ENCODE data around the gene SKAP1.
A peak's percentile ranks its signal among the peaks of the same experiment; 100 is the strongest.

Gene SKAP1

DNA sequence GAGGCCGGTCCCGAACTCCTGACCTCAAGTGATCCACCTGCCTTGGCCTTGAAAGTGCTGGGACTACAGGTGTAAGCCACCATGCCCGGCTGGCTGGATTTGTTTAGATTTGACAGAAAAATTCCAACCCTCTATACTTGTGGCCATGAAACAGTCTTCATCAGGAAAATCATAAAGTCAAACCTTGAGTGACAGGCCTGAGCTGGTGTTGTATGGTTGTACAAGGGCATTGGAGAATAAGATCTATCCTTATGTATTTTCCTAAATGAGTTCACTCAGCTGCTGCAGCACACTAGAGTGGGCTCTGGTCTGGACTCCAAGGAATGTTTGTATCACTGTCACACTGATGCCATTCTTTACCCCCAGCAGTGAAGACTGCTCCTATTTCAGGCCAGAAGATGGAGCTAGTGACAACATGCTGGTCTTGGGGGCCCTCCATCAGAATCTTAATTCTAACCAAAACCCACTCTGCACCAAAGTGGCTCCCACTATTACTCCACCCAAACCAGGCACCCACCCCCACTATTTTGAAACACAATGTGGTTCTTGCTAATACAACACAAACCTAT, 295.0 kb downstream of the SKAP1 start:
- no peak for DNase-seq

DNA sequence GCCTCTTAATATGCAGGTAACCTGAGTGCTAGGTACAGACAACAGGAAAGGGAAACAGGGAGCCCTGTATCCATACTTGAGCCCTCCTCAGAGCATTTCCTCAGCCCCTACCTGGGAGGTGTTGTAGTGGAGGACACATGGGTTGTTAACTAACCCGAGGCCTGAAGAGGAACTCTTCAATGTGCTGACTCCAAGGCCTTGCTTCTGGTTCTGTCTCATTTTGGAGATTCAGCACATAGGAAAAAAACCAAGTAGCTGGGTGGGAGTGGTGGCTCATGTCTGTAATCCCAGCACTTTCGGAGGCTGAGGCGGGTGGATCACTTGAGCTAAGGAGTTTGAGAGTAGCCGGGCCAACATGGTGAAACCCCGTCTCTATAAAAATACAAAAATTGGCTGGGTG, 297.6 kb downstream of the SKAP1 start:
- no peak for DNase-seq

DNA sequence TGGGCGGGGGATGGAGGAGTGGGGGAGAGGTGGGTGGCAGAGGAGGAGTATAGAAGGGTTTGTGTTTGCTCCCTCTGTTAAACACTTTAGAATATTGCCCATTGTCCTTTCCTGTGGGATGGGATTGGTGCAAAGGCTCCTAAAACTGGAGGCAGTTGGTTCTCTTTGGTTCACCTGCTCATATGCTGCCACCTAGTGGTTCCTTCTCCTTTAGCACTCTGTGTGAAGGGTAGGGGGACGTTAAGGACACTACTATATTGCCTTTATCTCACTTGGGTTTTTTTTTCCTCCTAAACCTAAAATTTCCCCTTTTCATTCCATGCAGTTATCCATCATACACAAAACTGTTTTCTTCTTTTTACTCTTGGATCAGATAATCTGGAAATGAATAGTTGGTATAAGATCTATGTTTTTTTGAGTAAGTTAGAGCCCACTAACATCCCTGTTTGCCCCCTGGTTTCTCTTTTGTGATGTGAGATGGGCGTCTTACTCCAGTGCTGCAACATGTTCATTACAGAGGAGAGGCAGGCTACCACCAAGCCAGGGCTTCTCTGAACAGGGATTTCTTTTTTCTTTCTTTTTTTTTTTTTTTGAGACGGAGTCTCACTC, 298.7 kb downstream of the SKAP1 start:
- peak; percentile 59 for DNase-seq

DNA sequence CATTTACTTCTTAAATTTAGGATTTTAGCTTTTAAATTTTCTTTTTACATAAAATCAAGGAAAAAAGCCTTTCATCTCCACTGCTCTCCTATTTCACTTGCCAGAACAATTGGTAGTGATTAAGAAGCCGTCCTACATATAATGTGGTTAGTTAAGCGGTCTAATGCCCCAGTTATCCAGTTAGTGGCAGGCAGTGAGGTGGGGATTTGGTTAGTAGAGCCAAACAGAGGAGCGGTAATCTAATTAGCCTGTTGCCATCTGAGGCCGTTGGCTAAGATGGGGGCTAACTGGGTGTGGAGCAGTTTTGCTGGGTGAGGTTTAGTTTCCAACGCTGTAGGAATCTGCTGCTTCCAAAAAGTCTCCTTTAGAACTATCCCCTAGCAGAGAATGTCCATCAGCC, 300.0 kb downstream of the SKAP1 start:
- no peak for DNase-seq

DNA sequence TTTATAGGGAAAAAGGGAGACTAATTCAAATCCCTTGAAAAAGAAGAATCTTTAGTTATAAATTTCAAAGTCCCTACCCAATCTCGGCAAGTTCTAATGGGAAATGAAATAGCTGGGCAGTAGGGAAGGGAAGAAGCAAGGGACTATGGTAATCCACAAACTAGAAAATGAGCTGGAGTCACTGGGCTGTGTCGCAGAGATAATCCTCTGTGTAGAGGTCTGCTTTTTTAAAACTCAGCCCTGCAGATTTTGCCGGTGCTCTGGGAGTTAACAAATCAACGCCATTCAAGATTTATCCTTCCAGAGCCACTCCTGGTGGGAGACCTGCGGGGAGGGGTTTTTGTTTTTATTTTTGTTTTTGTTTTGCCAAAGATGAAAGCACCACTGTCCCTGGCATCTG, 301.6 kb downstream of the SKAP1 start:
- DNase-seq = no peak

DNA sequence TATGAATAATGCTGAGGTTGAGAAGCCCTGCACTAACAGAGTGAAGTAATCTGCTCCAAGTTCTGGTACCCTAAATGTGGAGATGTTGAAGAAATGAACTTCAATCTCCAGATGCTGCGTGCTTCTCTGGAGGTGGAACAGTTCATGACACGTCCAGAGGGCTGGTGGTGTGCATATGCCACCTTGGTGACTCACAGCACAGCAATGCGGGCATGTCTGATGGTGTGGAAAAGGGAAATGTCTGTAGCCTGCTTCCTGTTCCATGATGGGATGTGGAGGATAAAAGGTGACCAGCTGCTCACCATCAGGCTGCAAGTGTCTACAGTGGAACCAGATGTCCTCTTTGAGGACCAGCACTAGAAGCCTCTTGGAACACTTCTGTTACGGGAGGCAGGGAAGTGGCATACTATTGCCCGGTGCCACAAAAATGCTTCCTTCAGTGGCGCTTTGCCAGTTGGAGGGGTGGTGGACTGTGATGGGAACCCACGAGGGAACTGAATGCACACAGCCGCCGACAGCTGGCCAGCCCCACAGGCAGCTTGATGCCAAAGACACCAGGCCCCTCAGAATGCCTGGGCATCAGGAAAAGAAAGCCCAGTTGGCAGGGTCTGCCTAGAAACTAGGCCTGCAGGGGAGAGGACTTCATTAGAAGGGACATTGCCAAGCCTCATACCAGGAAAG, 302.5 kb downstream of the SKAP1 start:
- no peak for DNase-seq

DNA sequence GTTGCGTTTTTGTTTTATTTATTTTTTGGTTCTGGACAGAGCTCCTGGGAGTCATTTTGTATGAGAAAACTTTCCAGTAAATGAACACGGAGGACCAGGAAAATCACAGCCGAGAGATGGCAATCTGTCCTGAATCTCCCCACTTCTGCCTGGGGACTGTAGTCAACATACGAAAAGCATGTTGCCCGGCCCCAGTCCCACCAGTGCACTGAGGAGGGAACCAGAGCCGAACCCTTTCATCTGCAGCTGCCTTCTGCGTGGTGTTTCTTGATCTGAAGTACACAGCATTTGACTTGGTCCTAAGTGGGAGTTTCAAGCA, 303.5 kb downstream of the SKAP1 start:
- no peak for DNase-seq

DNA sequence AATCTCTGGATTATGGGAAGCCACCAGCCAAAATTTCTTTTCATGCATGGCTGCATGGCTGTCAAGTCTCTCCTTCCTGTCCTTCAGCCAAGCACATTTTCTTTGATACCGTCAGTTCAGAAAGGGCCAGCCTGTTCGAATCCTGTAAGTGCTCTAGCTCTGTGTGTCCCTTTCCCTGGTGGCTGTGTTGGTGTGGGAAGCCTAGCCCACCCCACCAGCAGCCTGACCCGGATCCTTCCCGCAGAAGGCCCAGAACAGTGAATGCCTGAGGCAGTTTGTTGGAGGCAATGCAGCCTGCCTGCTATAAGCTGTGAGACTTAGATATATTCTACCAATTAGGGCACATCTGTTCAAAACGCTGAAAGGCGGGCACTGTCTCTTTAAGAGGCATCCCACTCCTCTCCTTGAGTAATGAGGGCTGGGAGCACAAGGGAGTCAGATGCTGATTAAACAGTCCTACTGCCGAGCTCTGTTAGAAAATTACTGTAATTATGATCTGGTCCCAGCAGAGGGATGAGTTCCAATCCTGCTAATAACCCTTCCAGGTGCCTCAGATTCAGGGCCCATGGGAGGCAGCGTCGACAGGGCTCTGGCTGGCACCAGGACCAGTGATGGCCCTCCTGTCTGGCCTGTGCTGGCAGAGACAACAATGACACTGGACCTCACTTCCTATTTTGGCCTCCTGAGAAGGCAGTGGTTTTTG, 304.0 kb downstream of the SKAP1 start:
- no peak for DNase-seq

DNA sequence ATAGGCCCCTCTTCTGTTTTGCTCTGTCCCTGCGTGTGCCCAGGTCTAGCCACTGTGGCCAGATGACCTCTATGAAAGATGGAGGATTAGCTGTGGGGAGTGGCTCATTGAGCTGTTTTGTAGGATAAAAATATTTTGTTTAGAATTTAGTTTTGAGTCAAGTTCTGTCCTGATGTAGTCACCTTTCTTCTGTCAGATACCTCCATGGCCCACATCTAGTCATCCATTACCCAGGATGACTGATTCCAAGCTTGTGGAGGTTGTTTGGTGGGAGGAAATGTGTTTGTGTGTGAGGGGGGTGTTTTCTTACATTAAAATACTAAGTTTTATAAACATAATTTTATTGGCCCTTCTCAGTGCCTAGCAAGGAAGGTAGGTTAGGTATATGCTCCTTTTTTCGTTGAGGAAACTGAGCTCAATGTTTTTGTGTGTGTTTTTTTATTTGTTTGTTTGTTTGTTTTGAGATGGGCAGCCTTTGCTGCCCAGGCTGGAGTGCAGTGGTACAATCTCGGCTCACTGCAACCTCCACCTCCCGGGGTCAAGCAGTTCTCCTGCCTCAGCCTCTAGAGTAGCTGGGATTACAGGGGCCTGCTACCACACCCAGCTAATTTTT, 306.1 kb downstream of the SKAP1 start:
- DNase-seq = no peak

DNA sequence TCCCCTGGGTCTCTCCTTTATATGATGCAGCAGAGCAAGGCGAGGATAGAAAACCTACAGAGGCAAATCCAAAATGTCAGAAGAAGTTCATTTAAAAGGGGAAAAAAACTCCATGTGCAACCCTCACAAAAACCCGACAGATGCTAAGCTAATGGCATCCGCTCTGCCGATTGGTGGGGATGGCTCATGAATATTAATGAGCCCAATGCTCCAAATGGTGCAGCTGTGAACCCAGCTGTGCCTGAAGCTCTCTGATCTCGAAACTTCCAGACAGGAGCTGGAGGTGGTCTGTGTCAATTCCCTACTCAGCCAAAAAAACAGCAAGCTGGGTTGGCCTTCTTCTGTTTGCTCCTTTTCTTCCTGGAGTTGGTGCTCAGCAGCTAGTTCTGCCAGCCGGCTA, 306.9 kb downstream of the SKAP1 start:
- DNase-seq = no peak

DNA sequence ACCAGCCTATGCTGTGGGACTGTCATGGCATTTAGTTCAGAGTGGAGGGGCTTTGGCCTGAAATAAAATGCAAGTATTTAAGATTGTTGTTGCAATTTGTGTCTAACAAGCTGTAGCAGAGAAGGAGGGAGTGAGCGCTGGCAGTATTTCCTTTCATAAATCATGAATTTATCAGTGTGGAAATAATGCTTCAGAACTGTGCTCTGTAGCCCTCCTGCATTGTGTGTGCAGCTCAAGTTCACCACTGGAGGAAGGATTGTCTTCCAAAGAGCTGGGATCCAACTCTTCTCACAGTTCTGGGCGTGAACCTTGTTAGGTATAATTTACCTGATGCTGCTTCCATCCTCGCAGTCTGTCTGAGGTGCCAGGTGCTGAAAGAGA, 307.4 kb downstream of the SKAP1 start:
- DNase-seq = no peak

DNA sequence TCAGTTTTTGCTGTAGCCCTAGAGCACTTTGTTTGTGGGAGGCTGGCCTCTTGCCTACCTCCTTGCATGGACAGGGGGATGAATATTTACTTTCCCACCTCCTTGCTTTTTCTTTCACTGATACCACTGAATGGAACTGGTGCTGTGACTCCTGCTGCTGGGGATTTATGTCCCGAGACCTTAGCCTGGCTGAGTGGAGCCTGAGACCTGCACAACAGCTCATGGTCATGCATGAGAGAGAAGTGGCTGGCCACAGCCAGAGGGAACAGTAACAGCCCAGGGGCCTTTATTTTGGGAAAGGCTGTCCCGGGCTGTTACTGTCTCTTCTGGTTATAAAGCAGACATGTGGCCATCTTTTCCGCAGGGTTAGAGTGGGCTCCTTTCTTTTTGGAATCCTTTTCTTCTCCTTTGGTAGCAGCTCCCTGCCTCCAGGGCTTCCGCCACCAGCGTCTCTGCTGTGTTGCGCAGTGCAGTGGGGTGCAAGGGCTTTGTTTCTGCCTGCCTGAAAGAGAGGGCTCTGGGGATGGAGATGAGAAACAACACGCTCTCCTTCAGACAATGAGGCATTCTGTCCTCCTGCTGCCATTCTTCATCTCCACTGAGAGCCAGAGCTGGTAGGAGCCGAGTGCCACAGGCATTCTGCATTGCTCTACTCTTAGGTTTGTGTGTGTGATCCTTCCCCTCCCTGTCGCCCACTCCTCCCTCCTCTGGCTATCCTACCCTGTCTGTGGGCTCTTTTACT, 307.9 kb downstream of the SKAP1 start:
- no peak for DNase-seq

DNA sequence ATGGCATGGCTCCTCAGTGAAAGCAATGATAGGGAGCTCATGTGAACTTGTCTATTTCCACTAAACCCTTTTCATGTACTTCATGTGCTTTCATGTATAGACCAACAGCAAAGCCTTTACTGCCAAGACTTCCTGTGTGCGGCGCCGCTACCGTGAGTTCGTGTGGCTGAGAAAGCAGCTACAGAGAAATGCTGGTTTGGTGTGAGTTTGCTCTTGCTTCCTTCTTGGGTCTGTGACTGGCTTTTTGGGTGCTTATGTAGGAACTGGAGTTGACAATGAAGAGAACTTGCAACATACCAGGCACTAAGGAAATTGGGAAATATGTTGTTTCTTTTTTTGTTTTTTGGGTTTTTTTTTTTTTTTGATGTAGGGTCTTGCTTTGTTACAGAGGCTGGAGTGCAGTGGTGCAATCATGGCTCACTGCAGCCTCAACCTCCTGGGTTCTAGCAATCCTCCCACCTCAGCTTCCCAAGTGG, 316.8 kb downstream of the SKAP1 start:
- DNase-seq = no peak

DNA sequence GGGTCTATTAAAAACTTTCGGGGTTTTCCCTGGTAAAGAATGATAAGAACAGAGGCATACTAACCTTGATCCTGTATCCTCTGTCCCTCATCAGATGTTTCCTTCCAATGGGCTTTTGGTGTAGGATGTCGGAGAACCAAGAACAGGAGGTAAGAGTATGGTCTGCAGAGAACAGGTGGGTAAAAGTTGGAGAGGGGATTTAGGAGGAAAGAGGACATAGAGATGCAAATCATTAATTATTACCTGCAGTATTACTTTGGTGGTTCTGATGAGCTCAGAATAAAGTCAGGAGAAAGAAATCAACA, 318.1 kb downstream of the SKAP1 start:
- no peak for DNase-seq

DNA sequence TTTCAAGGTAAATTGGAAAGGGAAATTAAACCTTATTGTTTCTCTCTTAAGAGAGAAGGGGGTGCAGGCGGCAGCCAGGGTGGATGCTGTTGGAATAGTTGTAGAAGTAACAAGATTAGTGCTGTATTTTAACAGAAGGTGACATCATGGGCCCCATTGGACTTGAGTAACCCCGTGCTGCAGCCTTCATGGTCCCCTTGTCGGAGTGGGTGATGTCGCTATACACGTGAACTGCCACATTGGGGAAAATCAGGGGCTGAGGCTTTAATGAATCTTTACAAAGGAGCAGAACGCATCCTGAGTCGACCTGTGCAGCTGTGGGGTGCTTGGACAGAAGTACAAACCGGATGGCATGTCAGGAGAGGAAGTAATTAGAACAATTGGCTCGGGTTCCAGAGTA, 319.3 kb downstream of the SKAP1 start:
- DNase-seq = no peak

DNA sequence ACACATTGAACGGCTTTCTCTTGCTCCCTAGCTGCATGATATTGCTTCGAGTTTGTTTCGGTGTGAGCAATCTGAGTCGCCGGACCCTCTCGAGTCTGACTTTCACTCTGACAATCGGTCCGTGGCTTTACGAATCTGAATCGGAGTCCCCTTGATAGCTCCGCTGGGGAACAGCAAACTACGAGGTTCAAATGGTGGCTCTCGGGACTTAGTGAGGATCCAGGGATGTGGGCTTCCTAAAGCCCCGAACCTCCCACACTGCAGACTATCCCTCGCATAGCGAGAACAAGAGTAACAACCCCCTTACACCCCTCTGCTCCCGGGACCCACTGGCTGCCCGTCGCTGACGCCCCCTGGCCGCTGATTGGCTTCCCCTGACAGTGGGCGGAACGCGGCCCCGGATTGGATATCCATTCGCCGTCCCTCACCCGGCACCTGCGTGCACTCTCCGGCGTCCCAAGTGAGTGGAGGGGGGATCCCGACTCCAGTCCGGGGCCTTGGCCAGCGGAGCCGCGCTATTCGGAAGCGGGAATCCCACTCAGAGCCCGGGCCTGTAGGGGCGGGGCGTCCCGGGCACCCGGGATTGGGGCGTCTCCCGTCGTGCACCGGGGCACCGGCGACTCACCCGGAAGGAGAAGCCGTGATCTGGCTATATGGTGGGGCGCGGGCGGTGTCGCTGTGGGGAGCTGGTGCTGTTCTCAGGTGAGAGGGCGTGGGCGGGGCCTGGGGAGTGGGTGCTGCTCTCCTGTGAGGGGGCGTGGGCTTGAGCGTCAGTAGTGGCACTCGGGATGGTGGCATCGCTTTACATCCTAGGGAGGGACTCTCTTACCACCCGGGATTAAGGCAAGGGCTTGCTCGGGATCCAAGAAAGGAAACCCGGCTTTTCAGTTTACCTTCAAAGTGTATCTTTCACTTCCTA, 322.6 kb downstream of the SKAP1 start, which contains the start of gene SNX11:
Gene SNX11 (plus strand): TSS at position 630 of the 919 bp plus-strand sequence. CDS start 4,278 bp downstream, outside the sequence.
- peak; percentile 85 for DNase-seq

DNA sequence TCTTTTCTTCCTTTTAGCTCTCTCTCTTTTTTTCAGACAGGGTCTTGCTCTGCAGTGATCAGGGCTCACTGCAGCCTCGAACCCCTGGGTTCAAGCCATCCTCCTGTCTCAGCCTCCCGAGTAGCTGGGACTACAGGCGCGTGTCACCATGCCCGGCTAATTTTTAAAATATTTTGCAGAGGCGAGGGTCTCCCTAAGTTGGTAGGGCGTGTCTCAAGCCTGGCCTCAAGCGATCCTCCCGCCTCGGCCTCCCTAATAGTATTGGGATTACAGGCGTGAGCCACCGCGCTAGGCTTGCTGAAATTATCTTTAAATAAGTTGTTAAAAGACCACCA, 323.2 kb downstream of the SKAP1 start:
- DNase-seq = no peak

DNA sequence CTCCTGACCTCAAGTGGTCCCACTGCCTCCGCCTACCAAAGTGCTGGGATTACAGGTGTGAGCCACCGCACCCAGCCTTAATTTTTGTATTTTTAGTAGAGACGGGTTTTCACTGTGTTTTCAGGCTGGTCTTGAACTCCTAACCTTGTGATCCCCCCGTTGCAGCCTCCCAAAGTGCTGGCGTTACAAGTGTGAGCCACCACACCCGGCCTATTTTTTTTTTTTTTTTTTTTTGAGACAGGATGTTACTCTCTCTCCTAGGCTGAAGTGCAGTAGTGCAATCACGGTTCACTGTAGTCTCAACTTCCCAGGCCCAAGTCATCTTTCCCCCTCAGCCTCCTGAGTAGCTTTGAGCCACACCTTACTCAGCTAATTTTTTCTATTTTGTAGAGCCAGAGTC, 325.6 kb downstream of the SKAP1 start:
- DNase-seq = no peak

DNA sequence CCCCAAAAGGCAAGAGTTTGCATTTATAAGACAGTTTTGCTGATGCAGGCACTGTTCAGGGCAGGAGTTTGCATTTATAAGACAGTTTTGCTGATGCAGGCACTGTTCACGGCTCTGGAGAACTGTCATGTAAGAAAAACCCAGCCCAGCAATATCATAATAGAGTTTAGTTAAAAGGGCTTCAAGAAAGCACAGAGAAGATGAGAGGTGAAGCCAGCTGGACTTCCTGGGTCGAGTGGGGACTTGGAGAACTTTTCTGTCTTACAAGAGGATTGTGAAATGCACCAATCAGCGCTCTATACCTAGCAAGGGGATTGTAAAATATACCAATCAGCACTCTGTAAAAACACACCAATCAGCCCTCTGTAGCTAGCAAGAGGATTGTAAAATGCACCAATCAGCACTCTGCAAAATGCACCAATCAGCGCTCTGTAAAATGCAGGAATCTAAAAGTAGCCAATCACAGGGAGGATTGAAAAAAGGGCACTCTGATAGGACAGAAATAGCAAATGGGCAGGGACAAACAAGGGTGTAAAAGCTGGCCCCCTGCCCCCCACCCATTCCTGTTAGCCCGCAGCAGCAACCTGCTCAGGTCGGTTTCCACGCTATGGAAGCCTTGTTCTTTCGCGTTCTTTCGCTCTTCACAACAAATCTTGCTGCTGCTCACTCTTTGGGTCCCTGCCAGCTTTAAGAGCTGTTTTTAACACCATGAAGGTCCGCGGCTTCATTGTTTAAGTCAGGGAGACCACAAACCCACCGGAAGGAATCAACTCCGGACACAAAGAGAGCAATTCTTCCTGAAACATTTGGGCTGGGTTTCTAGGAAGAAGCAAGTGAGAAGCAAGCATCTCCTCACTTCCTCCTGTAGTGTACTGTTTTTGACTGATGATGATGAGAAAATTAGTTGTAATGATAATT, 327.0 kb downstream of the SKAP1 start:
- no peak for DNase-seq

DNA sequence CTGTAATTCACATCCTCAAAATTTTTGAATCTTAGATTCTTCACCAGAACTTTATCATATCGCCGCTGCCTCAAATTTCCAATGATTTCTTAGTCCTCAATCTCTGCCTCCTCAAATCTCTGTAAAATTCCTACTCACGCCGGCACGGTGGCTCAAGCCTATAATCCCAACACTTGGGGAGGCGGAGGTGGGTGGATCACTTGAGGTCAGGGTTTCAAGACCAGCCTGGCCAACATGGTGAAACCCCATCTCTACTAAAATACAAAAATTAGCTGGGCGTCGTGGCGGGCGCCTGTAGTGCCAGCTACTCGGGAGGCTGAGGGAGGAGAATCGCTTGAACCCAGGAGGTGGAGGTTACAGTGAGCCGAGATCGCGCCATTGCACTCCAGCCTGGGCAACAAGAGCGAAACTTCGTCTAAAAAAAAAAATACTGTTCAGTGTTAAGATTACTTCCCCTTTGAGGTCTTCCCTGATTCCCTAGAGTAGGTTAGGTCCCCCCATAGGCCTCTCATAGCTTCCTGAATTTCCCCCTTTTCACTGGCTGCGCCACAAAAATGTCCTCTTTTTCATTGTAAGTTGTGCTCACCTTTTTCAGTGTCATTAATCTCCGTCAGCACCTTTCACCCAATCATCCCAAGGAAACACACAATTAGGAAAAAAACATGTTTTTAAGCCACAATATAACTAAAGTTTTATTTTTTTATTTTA, 327.8 kb downstream of the SKAP1 start:
- no peak for DNase-seq

Data from NCI-H1105 treated with DMSO at 0.1 percent for 48 hours (cell line).